Effector memory CD8-positive, alpha-beta T cell (primary cell): Measurements from ENCODE around the gene TNRC6B.
A peak's percentile ranks its signal among the peaks of the same experiment; 100 is the strongest.

ENCODE experiments used
- ATAC-seq: fragments of 150-1000 bp; cut with Tn5 transposase; replicated peaks from 2 replicates; pipeline ENCODE4 v1.10.0; 2021; ENCODE audit warnings: mild to moderate bottlenecking, moderate library complexity
- DNase-seq, 3 experiments: peaks; one replicate each; pipeline ENCODE4 v3.0.0; 2021
- H3K27ac Mint-ChIP-seq, 2 donors: one replicate each; pipeline ENCODE4 v1.8.0; 2022; ENCODE audit warnings: mild to moderate bottlenecking in 2 of 2, mixed read lengths in 2 of 2, moderate library complexity in 2 of 2
- H3K27me3 Mint-ChIP-seq, 2 donors: one replicate each; pipeline ENCODE4 v1.8.0; 2022; ENCODE audit warnings: mixed read lengths in 2 of 2
- H3K36me3 Mint-ChIP-seq: one replicate; pipeline ENCODE4 v1.8.0; 2022; ENCODE audit warnings: mild to moderate bottlenecking, moderate library complexity, mixed read lengths; ENCODE audit not compliant: insufficient read depth
- H3K4me1 Mint-ChIP-seq, 2 donors: one replicate each; pipeline ENCODE4 v1.8.0; 2022; ENCODE audit warnings: low read depth in 2 of 2, mixed read lengths in 2 of 2
- H3K4me3 Mint-ChIP-seq, 2 donors: one replicate each; pipeline ENCODE4 v1.8.0; 2022; ENCODE audit warnings: mild to moderate bottlenecking in 2 of 2, mixed read lengths in 2 of 2, moderate library complexity in 2 of 2
- H3K9me3 Mint-ChIP-seq, 2 donors: one replicate each; pipeline ENCODE4 v1.8.0; 2022; ENCODE audit warnings: mixed read lengths in 2 of 2

TNRC6B gene

GRCh38 chr22:40324468-40325305 lies 147.0 kb downstream of the TNRC6B start:
- Mint-ChIP-seq H3K27ac (peak overlapping the region; percentile 89 to 91), H3K9me3 (no peaks in the 10 kb centered on the region), H3K4me1 (peaks cover 24 to 36% of the 10 kb centered on the region in 2 donors), H3K4me3 (peak overlapping the region; percentile 64 to 68), H3K27me3 (no peaks in the 10 kb centered on the region), H3K36me3 (peaks cover 51% of the 10 kb centered on the region)
- ATAC-seq = peak; percentile 86
- peak; percentile 26 to 44 (median 37) for DNase-seq

DNA sequence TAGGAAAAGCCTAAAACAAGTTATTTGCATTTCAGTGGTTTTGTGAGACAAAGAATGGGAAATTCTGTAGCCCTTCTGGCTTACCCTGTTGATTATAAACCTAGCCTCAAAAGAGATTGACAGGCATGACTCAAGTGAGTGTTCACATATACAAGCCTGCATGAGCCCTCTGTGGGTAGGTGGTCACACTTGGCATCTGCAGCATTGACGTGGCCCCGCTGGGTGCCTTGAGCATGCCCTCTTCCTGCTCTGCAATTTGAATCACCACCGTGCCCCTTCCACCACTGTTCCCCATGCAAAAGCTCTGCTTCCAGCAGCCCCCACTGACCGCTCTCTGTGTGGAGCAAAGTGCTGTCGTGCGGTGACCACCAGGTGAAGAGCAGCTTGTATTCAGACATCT lies 147.6 kb downstream of the TNRC6B start:
- peak; percentile 68 for ATAC-seq
- H3K4me3 Mint-ChIP-seq = peak overlapping the region; percentile 64 to 68
- no peaks in the 10 kb centered on the region for H3K27me3 Mint-ChIP-seq
- peaks cover 27 to 36% of the 10 kb centered on the region in 2 donors for H3K4me1 Mint-ChIP-seq
- peak; percentile 32 to 33 (median 33) for DNase-seq
- H3K36me3 Mint-ChIP-seq = peaks cover 53% of the 10 kb centered on the region
- H3K9me3 Mint-ChIP-seq = no peaks in the 10 kb centered on the region
- H3K27ac Mint-ChIP-seq = peak overlapping the region; percentile 89 to 91

DNA sequence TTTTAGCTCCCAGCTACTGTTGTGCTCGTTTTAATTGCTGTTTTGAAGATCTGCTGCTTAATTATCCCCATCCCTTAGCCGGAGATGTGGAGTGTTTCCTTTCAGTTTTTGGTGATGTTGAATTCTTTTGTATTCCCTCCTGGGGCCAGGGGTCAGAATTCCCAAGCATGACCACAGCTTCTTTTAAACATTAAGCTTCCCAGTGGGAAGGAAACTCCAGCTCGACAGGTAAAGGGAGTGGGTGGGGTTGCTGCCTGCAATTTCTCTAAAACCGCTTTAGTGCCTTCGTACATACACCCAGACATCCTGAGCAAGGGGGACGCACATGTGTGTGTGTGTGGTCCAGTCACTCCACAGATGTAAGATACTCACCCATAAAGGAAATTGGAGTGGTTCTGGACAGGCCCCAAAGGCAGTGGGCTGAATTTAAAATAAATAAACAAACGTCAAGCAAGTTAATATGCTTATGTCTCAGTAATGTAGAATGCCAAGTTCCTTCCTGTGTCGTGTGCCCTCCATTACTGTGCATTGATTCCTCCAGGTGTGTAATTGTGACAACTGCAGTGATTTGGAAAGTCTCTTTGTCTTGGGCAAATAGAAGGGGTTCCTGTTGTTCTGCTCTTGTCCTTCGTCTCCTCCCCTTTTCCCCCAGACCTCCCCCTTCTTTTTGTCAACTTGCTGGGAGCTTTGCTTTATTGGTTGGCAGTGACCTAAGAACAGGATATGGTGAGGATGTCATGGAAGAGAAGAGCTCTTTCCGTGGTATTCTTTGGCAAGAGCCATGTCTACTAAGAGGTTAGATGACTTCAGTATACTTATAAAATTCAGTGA lies 149.4 kb downstream of the TNRC6B start:
- ATAC-seq (no peak), DNase-seq (no peak)
- Mint-ChIP-seq H3K4me1 (peaks cover 30 to 43% of the 10 kb centered on the region in 2 donors), H3K36me3 (peaks cover 43% of the 10 kb centered on the region), H3K9me3 (no peaks in the 10 kb centered on the region), H3K27me3 (no peaks in the 10 kb centered on the region), H3K27ac (peak overlapping the region; percentile 74 to 75), H3K4me3 (no peak overlapping the region)

GRCh38 chr22:40328546-40329456 lies 151.1 kb downstream of the TNRC6B start:
- H3K27me3 Mint-ChIP-seq = no peaks in the 10 kb centered on the region
- peak overlapping the region in 1 of 2 donors; percentile 75 for H3K27ac Mint-ChIP-seq
- H3K9me3 Mint-ChIP-seq = no peaks in the 10 kb centered on the region
- peaks cover 41 to 59% of the 10 kb centered on the region in 2 donors for H3K4me1 Mint-ChIP-seq
- DNase-seq = no peak
- no peak overlapping the region for H3K4me3 Mint-ChIP-seq
- H3K36me3 Mint-ChIP-seq = peaks cover 34% of the 10 kb centered on the region
- no peak for ATAC-seq

- Mint-ChIP-seq H3K4me1 (peaks cover 43 to 60% of the 10 kb centered on the region in 2 donors), H3K27me3 (no peaks in the 10 kb centered on the region), H3K9me3 (no peaks in the 10 kb centered on the region), H3K27ac (peak overlapping the region in 1 of 2 donors; percentile 57), H3K36me3 (peaks cover 32% of the 10 kb centered on the region), H3K4me3 (no peak overlapping the region)
- DNase-seq (no peak), ATAC-seq (no peak)
These were observed 151.7 kb downstream of the TNRC6B start for GRCh38 chr22:40329466-40329865.

GRCh38 chr22:40330086-40330485 lies 152.4 kb downstream of the TNRC6B start:
- peaks cover 28% of the 10 kb centered on the region for H3K36me3 Mint-ChIP-seq
- H3K9me3 Mint-ChIP-seq = no peaks in the 10 kb centered on the region
- H3K4me1 Mint-ChIP-seq = peaks cover 43 to 60% of the 10 kb centered on the region in 2 donors
- peak overlapping the region; percentile 57 to 75 for H3K27ac Mint-ChIP-seq
- H3K27me3 Mint-ChIP-seq = no peaks in the 10 kb centered on the region
- ATAC-seq (no peak), DNase-seq (no peak)
- no peak overlapping the region for H3K4me3 Mint-ChIP-seq

DNA sequence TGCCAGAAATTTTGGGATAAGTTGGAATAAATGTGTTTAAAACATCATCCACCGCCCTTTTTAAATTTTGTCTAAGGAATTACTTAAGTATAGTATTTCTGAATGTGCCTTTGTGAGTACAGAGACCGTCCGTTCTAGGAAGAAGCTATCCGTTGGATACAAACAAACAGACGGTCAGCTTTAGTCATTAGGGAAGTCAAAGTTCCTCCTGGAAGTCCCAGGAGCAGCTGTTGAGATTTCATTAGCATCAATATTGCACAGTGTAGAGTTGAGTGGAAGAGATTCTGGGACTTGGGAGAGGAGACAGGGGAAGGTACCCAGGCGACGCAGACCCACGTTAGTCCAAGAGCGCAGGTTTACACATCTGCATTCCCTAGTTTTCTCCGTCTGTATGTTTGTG lies 152.9 kb downstream of the TNRC6B start:
- H3K27ac Mint-ChIP-seq = peak overlapping the region; percentile 57 to 75
- no peaks in the 10 kb centered on the region for H3K9me3 Mint-ChIP-seq
- ATAC-seq (no peak), DNase-seq (no peak)
- H3K36me3 Mint-ChIP-seq = peaks cover 28% of the 10 kb centered on the region
- H3K4me3 Mint-ChIP-seq = no peak overlapping the region
- no peaks in the 10 kb centered on the region for H3K27me3 Mint-ChIP-seq
- H3K4me1 Mint-ChIP-seq = peaks cover 38 to 57% of the 10 kb centered on the region in 2 donors

DNA sequence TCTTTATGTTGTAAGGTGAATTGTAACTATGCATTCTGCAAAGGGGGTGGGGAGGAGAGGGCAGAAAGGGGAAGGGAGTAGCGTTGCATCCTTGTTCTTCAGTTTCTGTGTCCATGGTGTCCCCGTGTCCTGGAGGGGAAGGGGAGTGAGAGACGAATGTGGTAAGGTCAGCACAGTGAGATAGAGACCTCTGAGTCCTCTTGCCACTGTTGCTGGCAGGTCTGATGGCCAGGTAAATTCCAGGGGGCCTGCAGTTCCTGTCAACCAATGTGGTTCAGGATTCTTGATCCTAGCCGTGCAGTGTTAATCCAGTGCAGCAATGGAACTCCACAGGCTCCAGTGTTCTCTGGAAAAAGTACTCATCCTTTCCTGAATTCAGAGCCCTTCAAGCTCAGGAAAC lies 154.0 kb downstream of the TNRC6B start:
- DNase-seq (no peak), ATAC-seq (no peak)
- Mint-ChIP-seq H3K9me3 (no peaks in the 10 kb centered on the region), H3K4me3 (peak overlapping the region; percentile 34 to 62), H3K27me3 (no peaks in the 10 kb centered on the region), H3K36me3 (peaks cover 28% of the 10 kb centered on the region), H3K27ac (peak overlapping the region; percentile 22 to 80), H3K4me1 (peaks cover 44 to 65% of the 10 kb centered on the region in 2 donors)

DNA sequence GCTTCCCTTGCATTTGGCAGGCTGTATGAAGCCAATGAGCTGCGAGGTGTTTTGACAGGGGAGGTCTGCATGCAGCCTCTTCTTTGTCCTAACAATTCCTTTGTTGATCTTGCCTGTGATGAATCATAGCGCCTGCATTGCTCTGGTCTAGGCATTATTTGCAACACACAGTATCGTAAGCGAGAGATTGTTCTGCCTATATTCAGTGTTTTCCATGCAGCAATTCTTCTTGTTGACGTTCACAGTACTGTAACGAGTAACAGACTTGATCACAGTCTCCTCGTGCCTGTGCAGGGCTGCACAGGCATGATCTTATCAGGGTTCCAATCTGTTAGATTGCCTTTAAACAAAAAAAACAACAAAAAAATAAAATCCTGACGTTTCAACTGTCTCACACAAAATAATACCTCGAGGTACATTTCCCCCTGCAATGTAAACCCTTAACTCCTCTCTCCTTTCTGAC lies 154.6 kb downstream of the TNRC6B start:
- Mint-ChIP-seq H3K36me3 (peaks cover 33% of the 10 kb centered on the region), H3K9me3 (no peaks in the 10 kb centered on the region), H3K4me3 (peak overlapping the region; percentile 53 to 62), H3K27ac (peak overlapping the region; percentile 22 to 80), H3K27me3 (no peaks in the 10 kb centered on the region), H3K4me1 (peaks cover 42 to 69% of the 10 kb centered on the region in 2 donors)
- DNase-seq (no peak), ATAC-seq (no peak)

DNA sequence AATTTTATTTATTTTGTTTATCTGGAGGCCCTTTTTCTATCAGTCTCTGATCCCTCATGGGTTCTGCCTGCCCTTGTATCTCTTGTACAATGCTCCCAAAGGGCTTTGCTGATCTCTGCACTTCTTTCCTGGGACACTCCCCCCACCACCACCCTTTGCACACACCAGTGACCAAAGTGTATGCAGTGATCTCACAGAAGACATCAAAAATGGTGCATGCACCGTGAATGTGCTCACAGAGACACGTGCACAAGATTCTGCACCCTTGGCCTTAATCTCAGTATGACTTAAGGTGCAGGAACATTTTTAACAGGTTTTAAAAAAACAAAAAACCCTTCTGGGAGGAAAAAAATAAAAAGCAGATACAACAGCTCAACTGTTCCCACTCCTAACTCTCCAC lies 156.3 kb downstream of the TNRC6B start:
- H3K36me3 Mint-ChIP-seq = peaks cover 34% of the 10 kb centered on the region
- peak overlapping the region; percentile 64 to 73 for H3K27ac Mint-ChIP-seq
- no peak overlapping the region for H3K4me3 Mint-ChIP-seq
- no peak for ATAC-seq
- no peaks in the 10 kb centered on the region for H3K9me3 Mint-ChIP-seq
- peaks cover 41 to 73% of the 10 kb centered on the region in 2 donors for H3K4me1 Mint-ChIP-seq
- no peak for DNase-seq
- no peaks in the 10 kb centered on the region for H3K27me3 Mint-ChIP-seq

GRCh38 chr22:40334899-40335298 lies 157.2 kb downstream of the TNRC6B start:
- Mint-ChIP-seq H3K9me3 (no peaks in the 10 kb centered on the region), H3K4me1 (peaks cover 41 to 73% of the 10 kb centered on the region in 2 donors), H3K4me3 (peak overlapping the region; percentile 60 to 63), H3K27ac (peak overlapping the region; percentile 64 to 73), H3K27me3 (no peaks in the 10 kb centered on the region), H3K36me3 (peaks cover 26% of the 10 kb centered on the region)
- ATAC-seq (peak; percentile 57), DNase-seq (no peak)

- Mint-ChIP-seq H3K27ac (peak overlapping the region; percentile 64 to 73), H3K27me3 (no peaks in the 10 kb centered on the region), H3K4me3 (peak overlapping the region; percentile 60 to 63), H3K9me3 (no peaks in the 10 kb centered on the region), H3K4me1 (peaks cover 39 to 76% of the 10 kb centered on the region in 2 donors), H3K36me3 (peaks cover 23% of the 10 kb centered on the region)
- ATAC-seq = peak; percentile 33
- DNase-seq = no peak
These were observed 157.6 kb downstream of the TNRC6B start for GRCh38 chr22:40335358-40335757.
